ENCODE data around the gene RABGAP1L.
"Not testable (repeated sequence)": the region's sequence is repeated elsewhere in the genome, so short reads cannot be mapped to it uniquely, and the experiment has no call there.

Gene RABGAP1L

GRCh38 chr1:174568551-174568950 is 409.2 kb downstream of the RABGAP1L start:
- in situ Hi-C loops (cut with MboI; ENCODE audit: low sequenced_read_pairs, unreplicated experiment) = no loop called here
- no peak for DNase-seq (ENCODE audit: low spot score)
- TF ChIP-seq, protein P1, sequence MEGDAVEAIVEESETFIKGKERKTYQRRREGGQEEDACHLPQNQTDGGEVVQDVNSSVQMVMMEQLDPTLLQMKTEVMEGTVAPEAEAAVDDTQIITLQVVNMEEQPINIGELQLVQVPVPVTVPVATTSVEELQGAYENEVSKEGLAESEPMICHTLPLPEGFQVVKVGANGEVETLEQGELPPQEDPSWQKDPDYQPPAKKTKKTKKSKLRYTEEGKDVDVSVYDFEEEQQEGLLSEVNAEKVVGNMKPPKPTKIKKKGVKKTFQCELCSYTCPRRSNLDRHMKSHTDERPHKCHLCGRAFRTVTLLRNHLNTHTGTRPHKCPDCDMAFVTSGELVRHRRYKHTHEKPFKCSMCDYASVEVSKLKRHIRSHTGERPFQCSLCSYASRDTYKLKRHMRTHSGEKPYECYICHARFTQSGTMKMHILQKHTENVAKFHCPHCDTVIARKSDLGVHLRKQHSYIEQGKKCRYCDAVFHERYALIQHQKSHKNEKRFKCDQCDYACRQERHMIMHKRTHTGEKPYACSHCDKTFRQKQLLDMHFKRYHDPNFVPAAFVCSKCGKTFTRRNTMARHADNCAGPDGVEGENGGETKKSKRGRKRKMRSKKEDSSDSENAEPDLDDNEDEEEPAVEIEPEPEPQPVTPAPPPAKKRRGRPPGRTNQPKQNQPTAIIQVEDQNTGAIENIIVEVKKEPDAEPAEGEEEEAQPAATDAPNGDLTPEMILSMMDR (IDR thresholded peaks at IDR 0.05; ENCODE audit: borderline replicate concordance, control extremely low read depth, extremely low read depth, insufficient read depth, missing control alignments) = no peak

GRCh38 chr1:174569240-174569639 is 409.9 kb downstream of the RABGAP1L start:
- DNase-seq (ENCODE audit: low spot score) = no peak
- TF ChIP-seq, protein P1 (IDR thresholded peaks at IDR 0.05; ENCODE audit: borderline replicate concordance, control extremely low read depth, extremely low read depth, insufficient read depth, missing control alignments) = no peak
- in situ Hi-C loops (cut with MboI; ENCODE audit: low sequenced_read_pairs, unreplicated experiment) = no loop called here

DNA sequence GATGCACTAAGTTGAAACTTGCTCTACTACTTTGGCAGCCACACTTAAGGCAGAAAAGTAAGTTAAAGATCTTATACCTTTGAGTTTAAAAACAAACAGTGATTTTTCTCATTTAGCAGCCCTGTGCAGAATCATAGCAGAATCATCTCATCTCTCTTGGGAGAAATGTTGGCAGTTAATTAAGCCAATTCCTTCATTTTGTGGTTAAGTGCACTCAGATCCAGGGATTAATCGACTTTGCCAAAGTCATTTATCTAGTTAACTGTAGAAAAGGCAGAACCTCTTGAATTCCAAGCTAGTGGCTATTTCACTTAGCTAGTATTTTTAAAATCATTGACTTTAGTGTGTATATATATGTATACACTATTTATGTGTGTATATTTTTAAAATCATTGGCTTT is 413.5 kb downstream of the RABGAP1L start:
- DNase-seq (ENCODE audit: low spot score) = no peak
- TF ChIP-seq, protein P1 (IDR thresholded peaks at IDR 0.05; ENCODE audit: borderline replicate concordance, control extremely low read depth, extremely low read depth, insufficient read depth, missing control alignments) = no peak
- in situ Hi-C loops (cut with MboI; ENCODE audit: low sequenced_read_pairs, unreplicated experiment) = no loop called here

DNA sequence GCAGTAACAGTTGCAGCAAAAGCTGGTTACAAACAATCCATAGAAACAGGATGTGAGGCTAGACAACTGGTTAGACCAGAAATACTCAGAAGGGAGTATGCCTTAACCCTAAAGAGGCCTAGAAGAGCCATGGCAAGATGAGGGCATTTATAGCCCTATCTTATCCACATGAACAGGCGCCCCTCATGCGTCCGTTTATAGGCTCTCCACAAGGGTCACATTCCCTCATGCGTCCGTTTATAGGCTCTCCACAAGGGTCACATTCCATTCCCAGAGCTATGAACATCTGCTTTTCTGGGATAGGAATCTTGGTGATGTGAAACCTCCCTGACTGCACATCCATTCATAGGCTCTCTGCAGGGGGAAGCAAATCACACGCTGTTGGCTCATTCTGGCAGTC is 416.8 kb downstream of the RABGAP1L start:
- DNase-seq (ENCODE audit: low spot score); in situ Hi-C loops (cut with MboI; ENCODE audit: low sequenced_read_pairs, unreplicated experiment): not testable (repeated sequence)

DNA sequence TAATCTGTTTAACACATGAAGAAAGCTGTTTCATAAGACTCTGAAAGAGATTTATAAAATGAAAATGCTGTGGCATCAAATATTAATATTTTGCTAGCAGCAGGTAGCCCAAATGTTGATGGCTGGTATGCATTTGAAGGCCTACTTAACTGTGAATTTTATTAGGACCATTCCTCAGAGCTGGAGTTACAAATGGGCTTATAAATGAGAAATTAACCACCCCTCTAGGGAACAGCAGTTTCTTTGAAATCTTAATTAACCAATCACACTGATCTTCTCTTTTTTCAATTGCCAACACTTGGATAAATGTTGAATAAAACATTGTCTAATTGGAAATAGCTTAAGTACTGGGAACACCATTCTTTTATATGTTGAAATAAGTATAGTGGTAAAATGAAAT is 418.4 kb downstream of the RABGAP1L start:
- in situ Hi-C loops (cut with MboI; ENCODE audit: low sequenced_read_pairs, unreplicated experiment) = no loop called here
- DNase-seq (ENCODE audit: low spot score) = no peak
- TF ChIP-seq, protein P1 (IDR thresholded peaks at IDR 0.05; ENCODE audit: borderline replicate concordance, control extremely low read depth, extremely low read depth, insufficient read depth, missing control alignments) = no peak

GRCh38 chr1:174580801-174581200 is 421.5 kb downstream of the RABGAP1L start:
- in situ Hi-C loops (cut with MboI; ENCODE audit: low sequenced_read_pairs, unreplicated experiment) = no loop called here
- TF ChIP-seq, protein P1 (IDR thresholded peaks at IDR 0.05; ENCODE audit: borderline replicate concordance, control extremely low read depth, extremely low read depth, insufficient read depth, missing control alignments) = no peak
- no peak for DNase-seq (ENCODE audit: low spot score)

DNA sequence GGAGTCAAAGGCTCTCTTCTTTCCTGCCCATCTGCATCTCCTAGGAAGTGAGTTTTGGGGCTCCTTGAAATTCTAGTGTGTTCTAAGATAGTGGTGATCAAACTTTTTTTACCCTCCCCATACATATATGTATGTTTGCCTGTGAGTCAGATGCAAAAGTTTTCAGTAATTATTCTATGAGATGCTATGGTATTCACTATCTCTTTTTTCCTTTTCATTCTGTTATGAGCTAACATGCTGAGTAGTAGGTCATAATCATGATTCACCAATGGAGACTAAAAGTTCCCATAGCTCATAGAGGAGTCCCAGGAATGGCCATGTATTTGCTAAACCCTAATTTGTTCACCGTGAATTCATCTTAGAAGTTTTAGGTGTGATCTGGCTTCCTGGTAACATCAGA is 424.0 kb downstream of the RABGAP1L start:
- TF ChIP-seq, protein P1 (IDR thresholded peaks at IDR 0.05; ENCODE audit: borderline replicate concordance, control extremely low read depth, extremely low read depth, insufficient read depth, missing control alignments) = no peak
- DNase-seq (ENCODE audit: low spot score) = no peak
- in situ Hi-C loops (cut with MboI; ENCODE audit: low sequenced_read_pairs, unreplicated experiment) = no loop called here

All from GM13976 (cell line).